Measurements from ENCODE around the gene GRIN2A.

The GRIN2A gene

DNA sequence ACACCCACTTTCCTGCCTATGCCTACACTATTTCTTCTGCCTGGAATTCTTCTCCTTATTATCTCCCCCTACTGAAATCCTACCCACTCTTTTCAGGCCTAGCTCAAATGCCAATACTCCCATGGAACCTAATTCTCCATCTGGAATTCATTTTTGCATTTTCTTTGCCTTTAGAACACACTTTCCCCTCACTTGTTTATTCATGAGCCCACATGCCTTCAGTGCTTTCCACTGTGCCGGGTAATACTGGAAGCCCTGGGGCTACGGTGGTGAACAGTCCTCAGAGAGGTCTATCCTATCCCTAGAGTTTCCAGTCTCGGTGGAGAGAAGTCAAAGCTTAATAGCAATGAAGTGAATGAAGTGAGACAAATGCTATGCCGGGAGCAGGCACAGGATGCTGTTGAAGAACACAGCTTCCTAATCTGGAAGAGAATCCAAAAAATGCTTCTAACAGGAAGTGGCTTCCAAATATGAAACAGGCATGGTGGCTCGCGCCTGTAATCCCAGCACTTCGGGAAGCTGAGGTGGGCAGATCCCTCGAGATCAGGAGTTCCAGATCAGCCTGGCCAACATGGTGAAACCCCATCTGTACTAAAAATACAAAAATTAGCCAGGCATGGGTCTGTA, 322.4 kb downstream of the GRIN2A start:
- no peak for DNase-seq (ENCODE audit: low read depth, low spot score)

DNA sequence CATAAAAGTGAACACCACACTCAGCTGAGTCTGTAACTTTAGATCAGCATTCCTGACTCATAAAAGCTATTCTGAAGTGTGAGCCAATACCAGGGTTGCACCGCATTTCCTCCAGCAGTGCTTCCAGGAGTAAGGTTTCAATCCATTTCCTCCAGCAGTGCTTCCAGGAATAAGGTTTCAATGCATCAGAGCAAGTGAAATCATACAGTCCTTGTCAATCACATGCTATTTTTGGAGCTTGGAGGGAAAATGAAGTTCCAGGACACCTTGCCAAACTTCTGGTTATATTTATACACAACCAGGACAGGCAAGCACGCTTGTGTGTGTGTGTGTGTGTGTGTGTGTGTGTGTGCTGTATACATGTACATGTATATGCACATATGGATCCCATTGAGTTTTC, 327.6 kb downstream of the GRIN2A start:
- DNase-seq (ENCODE audit: low read depth, low spot score): no peak

- DNase-seq (ENCODE audit: low read depth, low spot score): no peak
These were observed 330.2 kb downstream of the GRIN2A start for GRCh38 chr16:9852003-9852402.

GRCh38 chr16:9850817-9851216, 331.4 kb downstream of the GRIN2A start:
- no peak for DNase-seq (ENCODE audit: low read depth, low spot score)

GRCh38 chr16:9849697-9850245, 332.5 kb downstream of the GRIN2A start:
- DNase-seq (ENCODE audit: low read depth, low spot score): no peak

GRCh38 chr16:9847146-9847545, 335.1 kb downstream of the GRIN2A start:
- no peak for DNase-seq (ENCODE audit: low read depth, low spot score)

- DNase-seq (ENCODE audit: low read depth, low spot score): no peak
These were observed 335.7 kb downstream of the GRIN2A start for GRCh38 chr16:9846362-9847099.

DNA sequence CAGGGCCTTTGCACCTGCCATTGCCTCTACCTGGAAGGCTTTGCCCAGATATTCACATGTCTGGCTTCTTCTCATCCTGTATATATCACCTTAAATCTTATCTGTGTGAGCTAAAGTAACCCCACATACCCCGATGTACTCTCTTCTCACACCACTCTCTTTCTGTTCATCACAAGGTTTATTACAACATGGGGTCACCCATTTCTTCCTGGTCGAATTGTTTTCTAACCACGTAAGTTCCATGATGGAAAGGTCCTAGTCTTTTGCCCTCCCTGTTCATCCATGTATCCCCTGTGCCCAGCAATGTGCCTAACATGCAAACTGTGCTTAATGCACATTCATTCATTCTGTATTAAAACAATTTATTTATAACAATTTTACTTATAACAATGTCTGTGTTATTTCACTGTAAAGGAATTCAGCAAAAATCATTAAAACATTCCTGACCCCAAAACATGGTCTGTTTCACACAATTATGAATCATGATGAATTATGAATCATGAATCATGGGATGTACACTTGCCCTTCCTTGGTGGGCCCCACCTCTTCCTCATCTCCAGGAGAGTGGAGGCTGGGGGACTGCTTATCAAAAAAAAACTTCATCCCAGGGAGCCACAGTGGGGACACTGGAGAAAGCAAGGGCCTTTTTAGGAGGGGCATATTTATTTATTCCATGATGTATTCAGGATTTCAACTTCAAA, 336.4 kb downstream of the GRIN2A start:
- DNase-seq (ENCODE audit: low read depth, low spot score): no peak

DNA sequence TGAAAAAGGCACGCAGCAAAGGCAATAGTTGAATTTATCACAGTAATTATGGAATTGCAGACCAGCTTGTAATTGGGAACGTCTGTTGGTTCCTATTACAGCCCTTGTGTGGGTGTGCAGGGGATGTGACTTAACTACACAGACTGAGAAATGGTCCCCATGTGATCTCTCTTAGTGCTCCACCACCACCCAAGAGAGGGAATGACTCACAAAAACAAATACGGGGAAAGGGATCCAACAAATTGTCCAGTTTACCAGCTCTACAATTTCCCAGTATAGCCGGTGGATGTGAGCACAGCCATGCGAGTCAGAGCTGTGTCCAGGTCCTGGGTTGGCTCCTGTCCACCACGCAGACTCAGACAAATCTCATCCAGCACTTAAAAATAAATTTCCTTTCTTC, 337.9 kb downstream of the GRIN2A start:
- DNase-seq (ENCODE audit: low read depth, low spot score): no peak

- no peak for DNase-seq (ENCODE audit: low read depth, low spot score)
These were observed 338.7 kb downstream of the GRIN2A start for GRCh38 chr16:9843424-9844018.

GRCh38 chr16:9840761-9841665, 341.2 kb downstream of the GRIN2A start:
- DNase-seq (ENCODE audit: low read depth, low spot score): no peak

GRCh38 chr16:9837481-9837880, 344.7 kb downstream of the GRIN2A start:
- no peak for DNase-seq (ENCODE audit: low read depth, low spot score)

- DNase-seq (ENCODE audit: low read depth, low spot score): no peak
These were observed 346.0 kb downstream of the GRIN2A start for GRCh38 chr16:9836118-9836736.

GRCh38 chr16:9827062-9827752, 355.0 kb downstream of the GRIN2A start:
- no peak for DNase-seq (ENCODE audit: low read depth, low spot score)

DNA sequence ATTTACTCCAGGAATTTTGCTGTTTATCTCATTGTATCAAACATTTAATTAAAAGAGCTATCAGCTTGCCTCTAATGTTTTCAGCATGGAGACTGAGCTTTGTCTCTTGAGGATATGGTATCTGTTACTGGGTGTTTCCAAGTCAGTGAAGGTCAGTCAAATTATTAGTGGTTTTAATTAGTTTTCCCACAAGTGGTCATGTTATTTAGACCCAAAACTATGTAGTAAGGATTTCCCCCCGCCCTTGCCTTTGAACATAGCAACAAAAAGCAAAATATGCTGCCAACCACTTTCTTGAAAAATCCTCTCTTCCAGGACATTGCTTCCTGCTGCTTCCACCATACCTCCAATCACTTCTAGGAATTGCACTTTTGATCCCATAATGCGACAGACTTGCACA, 355.6 kb downstream of the GRIN2A start:
- no peak for DNase-seq (ENCODE audit: low read depth, low spot score)

DNA sequence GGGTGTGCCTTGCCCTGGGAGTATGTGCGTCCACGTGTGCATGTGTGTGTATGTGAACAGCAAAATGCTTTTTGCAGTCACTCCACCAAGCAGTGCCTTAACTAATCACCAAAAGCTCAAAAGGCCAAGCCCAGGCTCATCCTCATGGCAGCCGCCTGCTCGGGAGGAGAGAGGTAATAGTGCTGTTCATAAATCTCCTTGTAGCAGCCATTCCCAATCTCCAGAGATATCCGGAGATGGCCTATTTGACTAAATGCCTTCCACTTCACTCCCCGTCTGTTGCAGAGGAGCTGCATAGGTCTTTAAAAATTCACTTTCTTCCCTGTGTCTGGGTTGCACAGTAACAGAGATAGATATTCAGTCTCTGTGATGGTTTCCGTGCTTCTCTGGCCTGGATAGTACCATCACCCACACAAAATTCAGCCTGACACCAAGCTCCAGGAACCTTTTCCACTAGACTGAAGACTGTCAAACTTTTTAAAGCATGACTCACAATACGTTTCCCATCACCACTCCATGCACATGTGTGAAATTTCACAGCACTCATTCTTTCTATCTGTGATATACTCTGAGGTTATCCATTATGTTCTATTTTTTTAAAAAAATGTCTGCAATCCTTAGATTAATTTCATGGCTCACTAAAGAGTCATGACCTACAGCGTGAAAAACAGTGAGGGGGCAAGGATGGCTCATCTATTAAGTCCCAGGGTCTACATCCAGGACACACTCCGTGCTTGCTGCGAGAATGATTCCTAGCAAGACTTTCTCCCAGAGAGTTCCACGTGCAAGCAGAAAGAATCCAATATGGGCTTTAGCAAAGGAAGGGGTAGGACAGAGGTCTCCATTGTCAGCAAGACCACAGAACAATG, 357.8 kb downstream of the GRIN2A start:
- no peak for DNase-seq (ENCODE audit: low read depth, low spot score)

GRCh38 chr16:9823510-9823909, 358.7 kb downstream of the GRIN2A start:
- DNase-seq (ENCODE audit: low read depth, low spot score): no peak

- DNase-seq (ENCODE audit: low read depth, low spot score): no peak
These were observed 360.3 kb downstream of the GRIN2A start for GRCh38 chr16:9821970-9822369.

DNA sequence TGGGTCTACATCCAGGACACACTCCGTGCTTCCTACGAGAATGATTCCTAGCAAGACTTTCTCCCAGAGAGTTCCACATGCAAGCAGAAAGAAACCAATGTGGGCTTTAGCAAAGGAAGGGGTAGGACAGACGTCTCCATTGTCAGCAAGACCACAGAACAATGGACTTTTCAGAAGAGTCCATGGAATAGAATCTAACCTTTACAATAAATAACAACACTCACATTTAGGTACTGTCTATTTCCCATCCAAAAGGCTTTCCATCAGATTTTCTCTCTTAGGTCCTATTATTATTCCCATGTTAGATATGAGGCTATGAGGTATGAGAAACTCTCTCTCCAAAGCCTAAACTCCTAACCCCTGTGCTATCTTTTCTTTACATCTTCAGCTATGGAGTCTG, 360.9 kb downstream of the GRIN2A start:
- DNase-seq (ENCODE audit: low read depth, low spot score): no peak
